Muscle of arm (tissue), 12 donors: ENCODE data around the gene CXCR1. TPM values are rescaled to one million over a fixed set of nuclear protein-coding genes. Genes with fewer than 3 reads are reported as not detected.

Experiments
- polyA plus RNA-seq, 12 donors: library from polyadenylated mRNA; unstranded; fragments of 120-200 nt; gene quantifications; one replicate each; pipeline ENCODE4 v1.2.1, GENCODE V29; 2013; ENCODE audit not compliant: insufficient read length in 12 of 12

CXCR1 gene
- polyA plus RNA-seq, 12 donors: 0.07 to 0.36 (median 0.28) TPM; not detected in 7

Other genes starting within 250 kb of the CXCR1 start
- 100 to 1,000 TPM in 11 of 12 donors, 10 to 100 TPM in 1; 88.6 to 146 (median 122) TPM for gene TNS1, start 164.0 kb downstream of the CXCR1 start, polyA plus RNA-seq
- gene RUFY4, start 97.7 kb downstream of the CXCR1 start, polyA plus RNA-seq: under 1 TPM in 4 of 12 donors, not detected in 8; 0.08 to 0.68 (median 0.39) TPM
- gene CXCR2, start 40.9 kb downstream of the CXCR1 start, polyA plus RNA-seq: 1 to 10 TPM in 2 of 12 donors, under 1 TPM in 8, not detected in 2; 0.20 to 1.4 (median 0.34) TPM
- gene ARPC2, start 50.2 kb upstream of the CXCR1 start, polyA plus RNA-seq: 100 to 1,000 TPM in 11 of 12 donors, not detected in 1; 192 to 390 (median 260) TPM
- gene GPBAR1, start 94.1 kb upstream of the CXCR1 start, polyA plus RNA-seq: 1 to 10 TPM in 10 of 12 donors, not detected in 2; 1.2 to 2.9 (median 1.8) TPM
- 10 to 100 TPM in 11 of 12 donors, not detected in 1; 74.7 to 93.4 (median 82.9) TPM for gene AAMP, start 103.2 kb upstream of the CXCR1 start, polyA plus RNA-seq
- gene PNKD, start 103.6 kb upstream of the CXCR1 start, polyA plus RNA-seq: 100 to 1,000 TPM in 1 of 12 donors, 10 to 100 TPM in 10, not detected in 1; 38.8 to 123 (median 42.4) TPM
- 100 to 1,000 TPM in 4 of 12 donors, 10 to 100 TPM in 7, not detected in 1; 81.2 to 112 (median 93.7) TPM for gene TMBIM1, start 125.5 kb upstream of the CXCR1 start, polyA plus RNA-seq
- gene CATIP, start 189.9 kb upstream of the CXCR1 start, polyA plus RNA-seq: under 1 TPM in 4 of 12 donors, not detected in 8; 0.09 to 0.16 (median 0.13) TPM
- gene SLC11A1, start 215.3 kb upstream of the CXCR1 start, polyA plus RNA-seq: 1 to 10 TPM in 2 of 12 donors, under 1 TPM in 8, not detected in 2; 0.22 to 3.0 (median 0.56) TPM
- 100 to 1,000 TPM in 2 of 12 donors, 10 to 100 TPM in 9, not detected in 1; 72.5 to 113 (median 85.2) TPM for gene CTDSP1, start 232.9 kb upstream of the CXCR1 start, polyA plus RNA-seq